RWPE1 (cell line): Measurements from ENCODE around the gene SEPTIN8.
A peak's percentile ranks its signal among the peaks of the same experiment; 100 is the strongest.

Source experiments
- CTCF ChIA-PET: fragments of 350-600 bp; sonication (Branson Sonifier 250); formaldehyde crosslinking; extraction: SDS; loops from one replicate; lab custom pipeline; 2021; lab: Yijun Ruan, JAX
- POLR2A ChIA-PET: fragments of 400-600 bp; formaldehyde crosslinking; extraction: SDS; loops from one replicate; lab custom pipeline; 2020; ENCODE audit warnings: antibody characterized with exemption; ENCODE audit not compliant: low non-redundant PET; lab: Yijun Ruan, JAX
- DNase-seq: peaks from one replicate; pipeline ENCODE4 v3.0.0; 2012; ENCODE audit warnings: low spot score
- H3K27ac ChIP-seq: fragments of 450-650 bp; 2 replicates; pipeline ENCODE4 v1.5.1; 2017
- TF ChIP-seq, protein P1 (sequence below): fragments of 450-650 bp; conservative IDR thresholded peaks from 2 replicates; pipeline ENCODE4 v1.5.1; 2017; ENCODE audit warnings: low read depth, mild to moderate bottlenecking

The SEPTIN8 gene

DNA sequence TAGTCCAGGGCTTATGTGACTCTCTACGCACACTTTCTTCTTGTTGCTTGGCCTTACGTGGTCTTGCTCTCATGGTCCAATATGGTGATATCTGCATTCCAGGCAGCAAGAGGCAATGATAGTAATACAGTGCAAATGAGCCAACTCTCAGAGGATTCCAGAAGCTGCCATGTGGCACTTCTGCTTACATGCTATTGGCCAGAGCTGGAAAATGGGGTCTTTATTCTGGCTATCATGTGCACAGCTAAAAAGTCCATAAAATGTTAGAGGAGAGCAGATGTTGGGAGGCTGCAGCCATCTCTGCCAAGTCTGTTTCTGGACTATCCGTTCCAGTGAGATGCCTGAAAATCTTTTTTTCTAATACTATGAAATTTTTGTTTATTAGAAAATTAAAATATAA lies 2.9 kb upstream of the SEPTIN8 start:
- POLR2A ChIA-PET = no interaction called here
- CTCF ChIA-PET = no interaction called here
- TF ChIP-seq, protein P1, sequence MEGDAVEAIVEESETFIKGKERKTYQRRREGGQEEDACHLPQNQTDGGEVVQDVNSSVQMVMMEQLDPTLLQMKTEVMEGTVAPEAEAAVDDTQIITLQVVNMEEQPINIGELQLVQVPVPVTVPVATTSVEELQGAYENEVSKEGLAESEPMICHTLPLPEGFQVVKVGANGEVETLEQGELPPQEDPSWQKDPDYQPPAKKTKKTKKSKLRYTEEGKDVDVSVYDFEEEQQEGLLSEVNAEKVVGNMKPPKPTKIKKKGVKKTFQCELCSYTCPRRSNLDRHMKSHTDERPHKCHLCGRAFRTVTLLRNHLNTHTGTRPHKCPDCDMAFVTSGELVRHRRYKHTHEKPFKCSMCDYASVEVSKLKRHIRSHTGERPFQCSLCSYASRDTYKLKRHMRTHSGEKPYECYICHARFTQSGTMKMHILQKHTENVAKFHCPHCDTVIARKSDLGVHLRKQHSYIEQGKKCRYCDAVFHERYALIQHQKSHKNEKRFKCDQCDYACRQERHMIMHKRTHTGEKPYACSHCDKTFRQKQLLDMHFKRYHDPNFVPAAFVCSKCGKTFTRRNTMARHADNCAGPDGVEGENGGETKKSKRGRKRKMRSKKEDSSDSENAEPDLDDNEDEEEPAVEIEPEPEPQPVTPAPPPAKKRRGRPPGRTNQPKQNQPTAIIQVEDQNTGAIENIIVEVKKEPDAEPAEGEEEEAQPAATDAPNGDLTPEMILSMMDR = no peak
- no peak overlapping the region for H3K27ac ChIP-seq
- no peak for DNase-seq

DNA sequence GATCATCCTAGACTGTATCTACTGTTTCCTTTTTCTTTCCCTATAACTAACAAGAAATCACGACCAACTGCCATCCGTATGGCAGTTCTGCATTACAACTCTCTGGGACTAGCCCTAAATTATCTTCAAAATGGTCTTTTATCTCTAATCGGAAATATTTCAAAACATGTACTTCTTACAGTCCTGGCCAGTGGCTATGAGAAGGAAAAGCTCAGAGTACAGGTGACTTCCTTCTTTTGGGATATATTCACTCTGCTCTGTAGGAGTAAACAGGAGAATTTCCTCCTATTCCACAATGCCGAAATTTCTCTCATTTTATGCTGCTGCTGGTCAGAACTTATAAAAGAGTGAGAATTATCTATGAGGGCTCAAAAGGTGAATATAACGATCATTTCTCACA lies 1.8 kb upstream of the SEPTIN8 start:
- POLR2A ChIA-PET = no interaction called here
- DNase-seq = no peak
- CTCF ChIA-PET = interaction anchor here (0.5 to 1.1 kb wide), 4 partner anchors 8 to 415 kb away, joined by 3 to 5 read pairs (median 3); no protein-coding TSS in a partner anchor
- TF ChIP-seq, protein P1 = no peak
- no peak overlapping the region for H3K27ac ChIP-seq

DNA sequence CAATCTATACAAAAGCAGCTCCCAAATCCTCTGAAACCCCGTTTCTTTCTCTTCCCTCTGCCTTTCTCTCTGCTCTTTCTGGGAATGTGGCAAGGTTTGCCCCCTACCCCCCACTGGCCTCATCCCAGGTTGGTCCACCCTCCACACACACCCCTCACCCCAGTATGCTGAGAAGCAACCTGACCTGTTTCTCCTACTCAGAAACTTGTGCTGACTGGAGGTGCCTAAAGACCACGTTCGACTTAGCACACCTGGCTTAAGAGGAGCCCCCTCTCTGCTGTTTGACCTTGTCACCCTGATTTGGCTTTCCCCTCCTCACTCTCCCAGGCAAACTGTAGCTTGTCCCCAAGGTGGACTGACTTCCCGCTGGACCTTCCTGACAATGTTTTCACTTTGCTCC lies 1.1 kb upstream of the SEPTIN8 start:
- ChIA-PET POLR2A (interaction anchor here (0.8 kb wide), 1 partner anchor 16 kb away, joined by 3 read pairs; no protein-coding TSS in a partner anchor), CTCF (interaction anchor here (0.6 to 1.1 kb wide), 5 partner anchors 8 to 367 kb away, joined by 3 to 8 read pairs (median 5); no protein-coding TSS in a partner anchor)
- TF ChIP-seq, protein P1 = no peak
- no peak overlapping the region for H3K27ac ChIP-seq
- no peak for DNase-seq

DNA sequence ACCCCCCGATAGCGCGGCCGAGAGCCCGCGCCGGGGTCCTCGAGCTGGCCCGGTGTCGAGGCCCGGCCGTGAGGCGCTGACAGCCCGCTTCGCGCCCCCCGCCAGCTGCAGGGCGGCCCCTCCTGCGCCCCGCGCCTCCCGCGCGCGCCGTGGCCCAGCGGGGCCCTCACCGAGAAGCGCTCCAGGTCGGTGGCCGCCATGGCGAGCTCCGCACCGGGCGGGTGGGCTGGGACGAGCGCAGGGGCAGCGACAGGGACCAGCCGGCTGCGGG lies 166 bp downstream of the SEPTIN8 start:
- TF ChIP-seq, protein P1 = no peak
- no peak for DNase-seq
- CTCF ChIA-PET = interaction anchor here (1.1 kb wide), 1 partner anchor 43 kb away, joined by 3 read pairs; no protein-coding TSS in a partner anchor
- POLR2A ChIA-PET = interaction anchor here (0.6 kb wide), 1 partner anchor 42 kb away, joined by 3 read pairs; no protein-coding TSS in a partner anchor
- H3K27ac ChIP-seq = peak overlapping the region; percentile 71

DNA sequence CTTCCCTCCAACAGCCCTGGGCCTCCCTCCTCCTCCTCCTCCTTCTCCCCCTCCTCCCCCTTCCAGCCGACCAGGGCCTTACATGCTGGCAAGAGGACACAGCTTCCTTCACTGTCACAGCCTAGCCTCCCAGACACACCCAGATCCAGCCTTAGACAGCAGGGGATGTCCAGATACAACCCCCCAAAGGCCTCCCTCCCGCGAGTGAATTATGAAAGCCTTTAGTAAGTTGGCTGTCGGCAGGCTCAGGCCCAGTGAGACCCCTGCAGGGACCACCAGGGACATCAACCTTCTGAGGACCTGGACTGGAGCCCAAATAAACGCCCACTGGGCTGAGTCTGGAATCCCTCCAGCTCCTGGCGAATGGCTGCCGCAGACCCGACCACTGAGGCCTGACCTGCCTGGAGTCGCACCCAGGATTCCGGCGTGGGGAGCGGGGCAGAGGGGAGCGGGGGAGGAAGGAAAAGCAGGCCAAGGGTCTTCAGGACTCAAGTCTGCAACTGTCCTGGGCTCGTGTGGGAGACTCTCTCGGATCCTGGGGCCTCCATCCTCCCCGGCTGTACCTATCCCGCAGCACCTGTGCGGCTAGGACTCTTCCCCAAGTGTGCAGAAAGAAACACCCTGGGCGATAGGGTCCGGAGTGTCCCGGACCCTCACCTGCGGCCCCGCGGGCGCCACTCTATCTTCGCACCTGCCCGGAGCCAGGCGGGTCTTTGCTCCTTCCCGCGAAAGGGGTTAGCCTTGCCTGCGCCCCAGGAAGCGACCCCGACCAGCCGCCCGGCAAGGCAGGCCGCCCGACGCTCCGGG lies 705 bp downstream of the SEPTIN8 start:
- peak; percentile 59 for DNase-seq
- TF ChIP-seq, protein P1 = no peak
- POLR2A ChIA-PET = interaction anchor here (0.5 to 1.1 kb wide), 5 partner anchors 39 to 206 kb away, joined by 3 to 9 read pairs (median 4); partner anchors contain the start of gene KIF3A
- H3K27ac ChIP-seq = peak overlapping the region; percentile 71
- CTCF ChIA-PET = interaction anchor here (1.1 kb wide), 1 partner anchor 44 kb away, joined by 3 read pairs; no protein-coding TSS in a partner anchor

DNA sequence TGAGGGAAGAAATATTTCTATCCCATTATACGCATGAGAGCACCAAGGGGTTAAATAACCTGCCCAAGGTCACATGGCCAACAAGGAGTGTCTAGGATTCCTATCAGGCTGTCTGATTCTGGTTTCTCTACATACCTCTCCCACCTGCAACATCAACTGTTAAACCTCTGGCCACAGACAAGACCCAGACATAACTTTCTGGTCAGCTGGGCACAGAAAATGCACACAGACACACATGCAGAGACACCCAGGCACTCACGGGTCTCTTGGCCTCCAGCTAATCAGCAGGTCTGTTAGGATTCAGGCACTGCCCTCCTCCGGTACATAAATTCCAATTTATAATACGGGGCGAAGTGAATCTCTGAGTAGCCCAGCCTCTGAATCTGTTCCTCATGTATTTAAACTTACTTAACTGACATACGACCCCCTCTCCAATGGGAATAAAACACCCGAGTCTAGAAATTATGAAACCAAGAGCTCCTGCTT lies 1.5 kb downstream of the SEPTIN8 start:
- DNase-seq = no peak
- H3K27ac ChIP-seq = no peak overlapping the region
- CTCF ChIA-PET = interaction anchor here (0.5 to 2.0 kb wide), 3 partner anchors 44 to 374 kb away, joined by 3 to 10 read pairs (median 3); no protein-coding TSS in a partner anchor
- TF ChIP-seq, protein P1 = no peak
- POLR2A ChIA-PET = interaction anchor here (1.1 kb wide), 1 partner anchor 38 kb away, joined by 4 read pairs; the partner anchor contains the start of gene KIF3A
